BLaER1 (cell line): ENCODE measurements around the gene MARF1.
"Not testable (repeated sequence)": the region's sequence is repeated elsewhere in the genome, so short reads cannot be mapped to it uniquely, and the experiment has no call there.

Experiments
- H3K27ac ChIP-seq: shearing (Covaris generic); formaldehyde crosslinking; 2 replicates; pipeline ENCODE4 v1.8.1; 2022
- H3K27me3 ChIP-seq: shearing (Covaris generic); formaldehyde crosslinking; 2 replicates; pipeline ENCODE4 v1.8.1; 2022
- H3K36me3 ChIP-seq: shearing (Covaris generic); formaldehyde crosslinking; 2 replicates; pipeline ENCODE4 v1.8.1; 2022
- H3K4me1 ChIP-seq: shearing (Covaris generic); formaldehyde crosslinking; 2 replicates; pipeline ENCODE4 v1.8.1; 2022
- H3K4me2 ChIP-seq: shearing (Covaris generic); formaldehyde crosslinking; 2 replicates; pipeline ENCODE4 v1.8.1; 2022
- H3K4me3 ChIP-seq: shearing (Covaris generic); formaldehyde crosslinking; 2 replicates; pipeline ENCODE4 v1.8.1; 2022
- H3K9ac ChIP-seq: shearing (Covaris generic); formaldehyde crosslinking; 2 replicates; pipeline ENCODE4 v1.8.1; 2022
- H3K9me3 ChIP-seq: shearing (Covaris generic); formaldehyde crosslinking; 2 replicates; pipeline ENCODE4 v1.8.1; 2022
- H4K20me1 ChIP-seq: shearing (Covaris generic); formaldehyde crosslinking; 2 replicates; pipeline ENCODE4 v1.8.1; 2022
- Cebpa-rat ChIP-seq: shearing (Covaris generic); IDR thresholded peaks from 2 replicates; pipeline ENCODE4 v1.8.1; 2022

MARF1 gene

GRCh38 chr16:15609286-15609649, 33.7 kb downstream of the MARF1 start:
- no peak overlapping the region for H3K9ac ChIP-seq
- peaks cover 23% of the 10 kb centered on the region; the same call in 1 of the 2 replicates for H4K20me1 ChIP-seq
- H3K27ac ChIP-seq = no peak overlapping the region
- TF ChIP-seq Cebpa-rat = no peak
- H3K27me3 ChIP-seq = no peaks in the 10 kb centered on the region
- H3K9me3 ChIP-seq = no peaks in the 10 kb centered on the region
- no peaks in the 10 kb centered on the region for H3K4me1 ChIP-seq
- no peak overlapping the region for H3K4me2 ChIP-seq
- H3K4me3 ChIP-seq = no peak overlapping the region
- peaks cover 100% of the 10 kb centered on the region for H3K36me3 ChIP-seq

- no peaks in the 10 kb centered on the region for H3K9me3 ChIP-seq
- no peak overlapping the region for H3K4me3 ChIP-seq
- TF ChIP-seq Cebpa-rat = no peak
- H3K9ac ChIP-seq = no peak overlapping the region
- no peak overlapping the region for H3K4me2 ChIP-seq
- no peaks in the 10 kb centered on the region for H3K4me1 ChIP-seq
- peaks cover 23% of the 10 kb centered on the region; the same call in 1 of the 2 replicates for H4K20me1 ChIP-seq
- H3K27ac ChIP-seq = no peak overlapping the region
- H3K27me3 ChIP-seq = no peaks in the 10 kb centered on the region
- peaks cover 100% of the 10 kb centered on the region for H3K36me3 ChIP-seq
Observed at GRCh38 chr16:15608398-15609285, 34.3 kb downstream of the MARF1 start.

DNA sequence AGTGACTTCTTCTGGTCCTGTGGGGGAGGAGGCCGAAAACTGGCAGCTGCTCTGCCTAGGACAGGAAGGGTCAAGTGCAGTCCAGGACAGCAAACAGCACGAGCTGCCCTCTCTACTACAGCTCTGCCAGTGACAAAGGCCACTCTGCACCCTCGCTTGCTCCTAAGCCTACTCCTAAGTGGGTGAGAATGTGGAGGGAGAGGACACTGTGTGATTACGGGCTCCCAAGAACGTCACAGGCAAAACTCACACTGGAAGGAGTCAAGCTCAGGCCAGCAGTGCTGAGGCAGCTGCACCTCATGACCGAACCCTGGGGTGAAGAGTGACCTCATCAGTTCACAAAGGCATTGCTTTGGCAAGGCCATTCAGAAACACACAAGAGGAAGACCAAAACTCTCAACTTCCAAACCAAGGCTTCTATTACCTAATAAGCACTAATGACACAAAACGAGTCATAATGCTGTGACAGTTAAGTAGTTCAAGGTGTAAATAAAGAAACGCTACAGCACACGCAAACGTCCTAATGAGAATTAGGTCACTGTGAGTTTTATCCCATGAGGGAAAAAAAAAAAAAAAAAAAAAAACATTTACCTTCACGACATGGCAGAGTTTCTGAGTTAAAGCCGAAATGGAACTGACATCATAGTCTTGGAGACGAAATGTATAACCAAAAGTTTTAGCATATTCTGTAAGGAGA, 35.1 kb downstream of the MARF1 start:
- Histone ChIP-seq H3K9me3 (no peaks in the 10 kb centered on the region), H3K9ac (no peak overlapping the region), H3K27ac (no peak overlapping the region), H3K27me3 (no peaks in the 10 kb centered on the region), H4K20me1 (peaks cover 23% of the 10 kb centered on the region; the same call in 1 of the 2 replicates), H3K4me2 (no peak overlapping the region), H3K4me3 (no peak overlapping the region), H3K4me1 (no peaks in the 10 kb centered on the region), H3K36me3 (peaks cover 100% of the 10 kb centered on the region)
- TF ChIP-seq Cebpa-rat = no peak

DNA sequence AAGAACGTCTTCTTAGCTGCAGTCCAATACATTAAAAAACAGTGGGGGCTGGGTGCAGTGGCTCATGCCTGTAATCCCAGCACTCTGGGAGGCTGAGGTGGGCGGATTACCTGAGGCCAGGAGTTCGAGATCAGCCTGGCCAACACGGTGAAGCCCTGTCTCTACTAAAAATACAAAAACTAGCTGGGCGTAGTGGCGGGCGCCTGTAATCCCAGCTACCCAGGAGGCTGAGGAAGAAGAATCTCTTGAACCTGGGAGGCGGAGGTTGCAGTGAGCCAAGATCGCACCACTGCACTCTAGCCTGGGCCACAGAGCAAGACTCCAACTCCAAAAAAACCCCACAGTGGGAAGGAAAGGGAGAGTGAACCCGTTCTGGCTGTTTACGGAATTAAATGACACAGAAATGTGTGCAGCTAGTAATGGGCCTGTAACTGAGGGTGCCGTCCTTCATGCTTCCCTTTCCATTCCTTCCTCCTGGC, 35.7 kb downstream of the MARF1 start:
- not testable (repeated sequence) for H3K9ac ChIP-seq, H3K27ac ChIP-seq, H3K4me3 ChIP-seq

DNA sequence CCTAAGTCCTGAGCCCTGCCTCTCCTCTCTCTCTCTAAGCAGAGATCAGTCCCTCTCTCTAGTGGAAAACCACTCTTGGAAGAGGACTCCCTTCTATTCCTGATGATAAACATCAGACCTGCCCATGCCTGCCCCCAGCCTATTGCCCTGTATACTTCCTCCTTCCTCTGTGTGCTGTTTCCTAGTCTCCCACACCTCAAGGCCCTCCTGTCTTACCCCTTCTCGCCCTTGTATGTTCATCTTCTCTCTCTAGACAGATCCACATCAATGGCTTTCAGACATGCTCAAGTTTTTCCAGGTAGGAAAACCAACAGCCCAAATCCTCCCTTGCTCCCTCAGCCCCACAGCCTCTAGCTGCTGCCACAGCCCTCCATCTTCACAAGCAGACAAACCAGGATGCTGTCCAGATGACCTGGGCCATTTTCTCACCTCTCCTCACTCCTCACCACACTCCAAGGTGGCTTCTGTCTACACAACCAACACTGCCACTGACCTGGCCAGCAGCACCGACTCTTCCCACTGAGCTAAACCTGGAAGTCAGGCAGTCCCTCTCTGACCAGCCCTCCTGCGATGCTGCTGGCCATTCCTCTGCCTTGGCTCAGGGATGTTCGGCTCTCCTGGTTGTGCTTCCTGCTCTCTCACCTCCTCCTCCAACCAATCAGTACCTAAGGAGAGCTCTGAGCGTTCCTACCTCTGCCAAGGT, 36.3 kb downstream of the MARF1 start:
- Histone ChIP-seq H3K4me1 (no peaks in the 10 kb centered on the region), H3K36me3 (peaks cover 100% of the 10 kb centered on the region), H3K27me3 (no peaks in the 10 kb centered on the region), H3K27ac (no peak overlapping the region), H3K9me3 (no peaks in the 10 kb centered on the region), H3K9ac (no peak overlapping the region), H3K4me2 (no peak overlapping the region), H4K20me1 (peaks cover 28% of the 10 kb centered on the region), H3K4me3 (no peak overlapping the region)
- TF ChIP-seq Cebpa-rat = no peak

More for the DNA sequence above, 35.7 kb downstream of the MARF1 start:
- H3K4me2 ChIP-seq, H3K4me1 ChIP-seq, H3K27me3 ChIP-seq, H3K9me3 ChIP-seq: not testable (repeated sequence)
- peaks cover 100% of the 10 kb centered on the region for H3K36me3 ChIP-seq
- H4K20me1 ChIP-seq = peaks cover 23% of the 10 kb centered on the region; the same call in 1 of the 2 replicates

GRCh38 chr16:15605839-15606517, 37.0 kb downstream of the MARF1 start:
- no peak overlapping the region for H3K9ac ChIP-seq
- no peak overlapping the region for H3K4me2 ChIP-seq
- H3K9me3 ChIP-seq = no peaks in the 10 kb centered on the region
- H4K20me1 ChIP-seq = peaks cover 35% of the 10 kb centered on the region
- no peak for TF ChIP-seq Cebpa-rat
- H3K36me3 ChIP-seq = peaks cover 100% of the 10 kb centered on the region
- no peaks in the 10 kb centered on the region for H3K27me3 ChIP-seq
- H3K27ac ChIP-seq = no peak overlapping the region
- no peaks in the 10 kb centered on the region for H3K4me1 ChIP-seq
- H3K4me3 ChIP-seq = no peak overlapping the region

- H3K27me3 ChIP-seq = no peaks in the 10 kb centered on the region
- no peaks in the 10 kb centered on the region for H3K4me1 ChIP-seq
- no peak overlapping the region for H3K4me3 ChIP-seq
- H3K9ac ChIP-seq = no peak overlapping the region
- H3K27ac ChIP-seq = no peak overlapping the region
- H3K4me2 ChIP-seq = no peak overlapping the region
- no peaks in the 10 kb centered on the region for H3K9me3 ChIP-seq
- peaks cover 100% of the 10 kb centered on the region for H3K36me3 ChIP-seq
- TF ChIP-seq Cebpa-rat = no peak
- H4K20me1 ChIP-seq = peaks cover 40% of the 10 kb centered on the region
Observed at GRCh38 chr16:15604460-15605440, 38.2 kb downstream of the MARF1 start.

DNA sequence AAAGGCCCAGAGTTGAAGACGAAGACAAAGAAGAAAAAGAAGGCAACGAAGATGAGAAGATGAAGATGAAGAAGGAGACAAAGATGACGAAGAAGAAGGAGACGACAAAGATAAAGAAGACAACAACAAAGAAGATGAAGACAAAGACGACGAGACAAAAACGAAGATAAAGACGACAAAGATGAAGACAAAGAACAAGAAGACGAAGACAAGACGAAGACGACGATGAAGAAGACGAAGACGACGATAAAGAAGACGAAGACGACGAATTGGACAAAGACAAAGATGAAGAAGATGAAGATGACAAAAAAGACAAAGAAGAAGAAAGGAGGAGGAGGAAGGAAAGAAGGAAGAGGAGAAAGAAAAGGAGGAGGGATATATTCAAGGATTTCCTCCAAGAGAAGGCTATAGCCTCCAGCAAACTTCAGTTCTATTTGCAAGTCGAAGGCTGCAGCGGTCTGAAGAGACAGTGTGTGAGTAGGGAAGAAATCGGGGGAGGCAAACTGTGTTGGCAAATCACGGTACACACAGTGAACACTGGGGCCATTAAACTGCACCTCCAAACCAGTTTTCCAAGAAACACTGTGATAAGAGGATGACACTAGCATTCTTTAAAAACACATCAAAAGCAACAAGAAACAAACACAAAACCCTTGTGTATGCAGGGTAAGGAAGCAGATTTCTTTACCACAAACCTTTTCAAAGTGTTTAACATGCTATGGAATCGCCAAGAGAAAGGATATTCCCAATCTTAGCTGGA, 40.5 kb downstream of the MARF1 start:
- Histone ChIP-seq H3K36me3 (peaks cover 100% of the 10 kb centered on the region), H3K9me3 (no peaks in the 10 kb centered on the region), H3K4me2 (no peak overlapping the region), H3K4me1 (no peaks in the 10 kb centered on the region), H3K27ac (no peak overlapping the region), H3K9ac (no peak overlapping the region), H3K4me3 (no peak overlapping the region), H4K20me1 (peaks cover 40% of the 10 kb centered on the region), H3K27me3 (no peaks in the 10 kb centered on the region)
- no peak for TF ChIP-seq Cebpa-rat
